H1 (cell line): ENCODE results near the gene APC2. TPM values are rescaled to one million over a fixed set of nuclear protein-coding genes. Genes with fewer than 3 reads are reported as not detected.

Experiments
- CTCF ChIA-PET: fragments of 300-600 bp; sonication (Branson Sonifier 250); formaldehyde crosslinking; loops from one replicate; lab custom pipeline; 2021; ENCODE audit not compliant: partially characterized antibody; lab: Charles Lee
- POLR2A ChIA-PET: fragments of 300-600 bp; sonication (Branson Sonifier 250); formaldehyde crosslinking; loops from one replicate; lab custom pipeline; 2021; ENCODE audit warnings: inconsistent platforms; ENCODE audit not compliant: partially characterized antibody; lab: Charles Lee
- DNase-seq, 2 experiments: peaks; one replicate each; pipeline versions ENCODE4 v3.0.0 to v3.0.0-alpha.2; 2010 to 2022; ENCODE audit warnings: low spot score in 2 of 2, low read depth in 1 of 2, mixed read lengths in 1 of 2
- FAIRE-seq: peaks from 2 replicates; lab custom pipeline; 2011; peaks lifted over from hg19 to GRCh38; lab: Jason Lieb, UNC
- H2AFZ ChIP-seq: 2 replicates; pipeline ENCODE4 v1.8.1; 2012; ENCODE audit warnings: low read length, inconsistent platforms
- H2AK5ac ChIP-seq: 2 replicates; pipeline ENCODE4 v1.6.1; 2013; ENCODE audit warnings: low read depth, low read length
- H2BK120ac ChIP-seq: replicated peaks from 2 replicates; pipeline ENCODE3; 2013; ENCODE audit warnings: low read depth, low read length, inconsistent platforms
- H2BK12ac ChIP-seq: 2 replicates; pipeline ENCODE4 v1.6.1; 2013; ENCODE audit warnings: low read depth, low read length
- H2BK15ac ChIP-seq: 2 replicates; pipeline ENCODE4 v1.6.1; 2013; ENCODE audit warnings: low read length
- H2BK20ac ChIP-seq: 2 replicates; pipeline ENCODE4 v1.6.1; 2013; ENCODE audit warnings: low read length
- H2BK5ac ChIP-seq: 2 replicates; pipeline ENCODE4 v1.6.1; 2013; ENCODE audit warnings: low read depth, low read length
- H3K14ac ChIP-seq: 2 replicates; pipeline ENCODE4 v1.6.1; 2013; ENCODE audit warnings: inconsistent platforms; ENCODE audit not compliant: insufficient read length
- H3K18ac ChIP-seq: 2 replicates; pipeline ENCODE4 v1.6.1; 2013; ENCODE audit warnings: low read length; ENCODE audit errors: extremely low read depth
- H3K23ac ChIP-seq: 2 replicates; pipeline ENCODE4 v1.6.1; 2013; ENCODE audit warnings: inconsistent platforms; ENCODE audit not compliant: insufficient read length
- H3K23me2 ChIP-seq: 2 replicates; pipeline ENCODE4 v1.6.1; 2013; ENCODE audit warnings: low read depth, low read length
- H3K27ac ChIP-seq: 2 replicates; pipeline ENCODE4 v1.6.1; 2011; ENCODE audit warnings: low read depth, low read length, inconsistent platforms
- H3K27me3 ChIP-seq, 4 experiments: replicated peaks in 1 of 4; 1 replicate in 1 of 4; 2 replicates in 3 of 4; pipeline versions ENCODE4 v1.6.1 to v1.8.1; 2011 to 2013; ENCODE audit warnings: low read length in 3 of 4, mild to moderate bottlenecking in 3 of 4, inconsistent platforms in 2 of 4, mixed read lengths in 2 of 4, moderate library complexity in 1 of 4; ENCODE audit not compliant: control insufficient read depth in 3 of 4, insufficient read depth in 3 of 4; ENCODE audit errors: extremely low read depth in 1 of 4
- H3K36me3 ChIP-seq, 4 experiments: 2 replicates each; pipeline versions ENCODE4 v1.6.1 to v1.8.1; 2011 to 2013; ENCODE audit warnings: mild to moderate bottlenecking in 4 of 4, low read length in 3 of 4, moderate library complexity in 2 of 4, control low read depth in 1 of 4, inconsistent platforms in 1 of 4; ENCODE audit not compliant: insufficient read depth in 4 of 4, control insufficient read depth in 2 of 4
- H3K4ac ChIP-seq: replicated peaks from 2 replicates; pipeline ENCODE3; 2013; ENCODE audit warnings: low read length, low read depth, mixed read lengths, inconsistent platforms; ENCODE audit not compliant: insufficient read length
- H3K4me1 ChIP-seq, 4 experiments: replicated peaks in 1 of 4; 1 replicate in 1 of 4; 2 replicates in 3 of 4; pipeline versions ENCODE4 v1.6.1 to v1.8.1; 2011 to 2013; ENCODE audit warnings: low read length in 3 of 4, inconsistent platforms in 2 of 4, mixed read lengths in 1 of 4; ENCODE audit not compliant: insufficient read depth in 4 of 4, control insufficient read depth in 3 of 4
- H3K4me2 ChIP-seq, 2 experiments: 2 replicates each; pipeline versions ENCODE4 v1.6.1 to v1.8.1; 2011 to 2013; ENCODE audit warnings: low read depth in 2 of 2, low read length in 2 of 2, control low read depth in 1 of 2, inconsistent platforms in 1 of 2, mild to moderate bottlenecking in 1 of 2; ENCODE audit not compliant: insufficient read depth in 1 of 2
- H3K4me3 ChIP-seq, 4 experiments: fragments of 200-600, 300-600 bp in 1 of 4; sonication (generic), shearing (Covaris generic), sonication (Bioruptor Twin) in 1 of 4; 2 replicates each; pipeline versions ENCODE4 v1.5.1 to v1.8.1; 2011 to 2016; ENCODE audit warnings: low read length in 4 of 4, low read depth in 3 of 4, control low read depth in 2 of 4, inconsistent platforms in 2 of 4, mild to moderate bottlenecking in 2 of 4, mixed read lengths in 1 of 4, moderate library complexity in 1 of 4; ENCODE audit not compliant: insufficient read depth in 2 of 4; ENCODE audit errors: extremely low read depth in 1 of 4
- H3K56ac ChIP-seq: replicated peaks from 2 replicates; pipeline ENCODE3; 2013; ENCODE audit warnings: low read depth, mild to moderate bottlenecking, mixed read lengths, low read length, inconsistent platforms; ENCODE audit not compliant: insufficient read length
- H3K79me1 ChIP-seq: 2 replicates; pipeline ENCODE4 v1.6.1; 2013; ENCODE audit warnings: low read depth, low read length, control low read depth
- H3K79me2 ChIP-seq, 2 experiments: 2 replicates each; pipeline versions ENCODE4 v1.6.1 to v1.8.1; 2012 to 2013; ENCODE audit warnings: low read length in 2 of 2, mild to moderate bottlenecking in 2 of 2, inconsistent platforms in 1 of 2; ENCODE audit not compliant: insufficient read depth in 2 of 2, control insufficient read depth in 1 of 2
- H3K9ac ChIP-seq, 4 experiments: replicated peaks in 1 of 4; 1 replicate in 1 of 4; 2 replicates in 3 of 4; pipeline versions ENCODE4 v1.6.1 to v1.8.1; 2011 to 2013; ENCODE audit warnings: low read depth in 3 of 4, low read length in 3 of 4, control low read depth in 2 of 4, mild to moderate bottlenecking in 2 of 4, moderate library complexity in 2 of 4, inconsistent platforms in 1 of 4; ENCODE audit errors: extremely low read depth in 1 of 4
- H3K9me3 ChIP-seq, 2 experiments: 2 replicates each; pipeline versions ENCODE4 v1.6.1 to v1.8.1; 2012 to 2013; ENCODE audit warnings: mild to moderate bottlenecking in 2 of 2, moderate library complexity in 2 of 2, control low read depth in 1 of 2, inconsistent platforms in 1 of 2, low read depth in 1 of 2, low read length in 1 of 2, mixed read lengths in 1 of 2; ENCODE audit not compliant: insufficient read depth in 2 of 2
- H4K20me1 ChIP-seq, 2 experiments: replicated peaks in 1 of 2; 2 replicates each; pipeline versions ENCODE3 to v1.8.1; 2011 to 2013; ENCODE audit warnings: inconsistent platforms in 2 of 2, low read length in 2 of 2, mild to moderate bottlenecking in 1 of 2; ENCODE audit not compliant: insufficient read depth in 2 of 2, control insufficient read depth in 1 of 2
- H4K5ac ChIP-seq: 2 replicates; pipeline ENCODE4 v1.6.1; 2013; ENCODE audit warnings: low read length, low read depth, mixed read lengths, inconsistent platforms; ENCODE audit not compliant: insufficient read length
- H4K8ac ChIP-seq: 2 replicates; pipeline ENCODE4 v1.8.0; 2013; ENCODE audit warnings: mild to moderate bottlenecking, moderate library complexity, low read length, inconsistent platforms; ENCODE audit not compliant: insufficient read depth; ENCODE audit errors: extremely low read depth
- H4K91ac ChIP-seq: replicated peaks from 2 replicates; pipeline ENCODE3; 2013; ENCODE audit warnings: low read length, mixed read lengths, inconsistent platforms; ENCODE audit not compliant: insufficient read length
- CBX5 ChIP-seq: fragments of 300-800, 300-1000 bp; sonication (generic); IDR thresholded peaks from 2 replicates; pipeline ENCODE4 v1.7.1; 2016; ENCODE audit warnings: antibody characterized with exemption, low read length, low read depth
- EGR1 ChIP-seq: IDR thresholded peaks from 2 replicates; pipeline ENCODE4 v1.6.1; 2011; ENCODE audit warnings: low read depth, low read length, borderline replicate concordance
- EP300 ChIP-seq, 2 experiments: IDR thresholded peaks; 1 replicate in 1 of 2; 2 replicates in 1 of 2; pipeline ENCODE4 v1.6.1; 2011 to 2012; ENCODE audit warnings: low read depth in 2 of 2, low read length in 2 of 2, mild to moderate bottlenecking in 2 of 2, borderline replicate concordance in 1 of 2, inconsistent platforms in 1 of 2, moderate library complexity in 1 of 2
- EZH2 ChIP-seq: fragments of 200-600 bp; sonication (generic); IDR thresholded peaks from 2 replicates; pipeline ENCODE4 v1.7.1; 2012; ENCODE audit warnings: low read depth, mild to moderate bottlenecking, moderate library complexity, low read length, inconsistent platforms; ENCODE audit not compliant: severe bottlenecking
- GABPA ChIP-seq: IDR thresholded peaks from 2 replicates; pipeline ENCODE4 v1.6.1; 2011; ENCODE audit warnings: mild to moderate bottlenecking, low read length, moderate library complexity, borderline replicate concordance; ENCODE audit not compliant: insufficient read depth
- WGBS, 2 experiments: shearing (Covaris generic) in 1 of 2; methylation state at CpG; one replicate each; pipeline versions ENCODE4 v1.1.6 to v1.1.7; 2013 to 2015; ENCODE audit warnings: low lambda C conversion rate in 2 of 2, mixed read lengths in 2 of 2, inconsistent platforms in 1 of 2, low coverage in 1 of 2, missing lambda C conversion rate in 1 of 2; ENCODE audit not compliant: insufficient replicate concordance in 2 of 2, insufficient coverage in 1 of 2, insufficient read length in 1 of 2; ENCODE audit errors: extremely low coverage in 1 of 2, missing lambda C conversion rate in 1 of 2; 5-methylcytosine and 5-hydroxymethylcytosine counted together
- polyA plus RNA-seq, 7 experiments: library from polyadenylated mRNA; depleted of rRNA in 3 of 7; stranded (reverse) in 5 of 7; unstranded in 2 of 7; fragments of >200 nt in 5 of 7; fragments of 200-250 nt in 2 of 7; gene quantifications; 1 replicate in 5 of 7; 2 replicates in 1 of 7; 4 replicates in 1 of 7; pipeline versions ENCODE4 v1.2.1 to v1.2.3, GENCODE V29; 2011 to 2013; ENCODE audit warnings: missing spikeins in 2 of 7, mixed read lengths in 2 of 7
- total RNA-seq: library from RNA; stranded (reverse); fragmentation: NEBNext Ultra II Directional; extraction: Animal tissue kit (Norgen Biotek cat#: 25700); gene quantifications from 2 replicates; pipeline ENCODE4 v1.2.1, GENCODE V29; 2021

Gene APC2
- total and polyA plus RNA-seq, 2 of the 8 experiments (the other 6 are each of a cell fraction or from before 2014, with no cell fraction given) = 1.3 to 4.1 TPM

- no peak overlapping the region for H3K14ac ChIP-seq
- no peak for DNase-seq
- 82% methylated on average over 7 of the region's 8 CpGs; no CpG with 5 or more reads in 1 of the 2 experiments for whole genome bisulfite sequencing, 2 experiments
- TF ChIP-seq GABPA (no peak), EP300 (IDR thresholded peaks at IDR 0.05; ENCODE audit: borderline replicate concordance in 1 of 2, low read depth in 2 of 2, low read length in 2 of 2) (no peak), EGR1 (no peak), EZH2 (no peak), CBX5 (no peak)
Observed at GRCh38 chr19:1505012-1505411, 55.1 kb downstream of the APC2 start.

More at GRCh38 chr19:1505012-1505411, 55.1 kb downstream of the APC2 start:
- ChIA-PET CTCF (interaction anchor here (0.6 to 3.9 kb wide), 3 partner anchors 11 to 263 kb away, joined by 3 to 14 read pairs (median 4); no protein-coding TSS in a partner anchor), POLR2A (no interaction called here)
- Histone ChIP-seq H4K5ac (no peak overlapping the region), H3K79me2 (no peaks in the 10 kb centered on the region), H2BK20ac (no peak overlapping the region), H2BK5ac (no peak overlapping the region), H2BK15ac (no peak overlapping the region), H3K9me3 (peaks cover 3 to 7% of the 10 kb centered on the region in 2 experiments; a peak in 2 of 4 replicates), H3K4me1 (peaks cover 0 to 11% (median 7%) of the 10 kb centered on the region in 4 experiments; a peak in 5 of 7 replicates), H3K36me3 (no peaks in the 10 kb centered on the region), H2BK12ac (no peak overlapping the region), H2AK5ac (no peak overlapping the region), H3K4me2 (no peak overlapping the region), H3K18ac (no peak overlapping the region), H2BK120ac (no peak overlapping the region), H3K79me1 (no peaks in the 10 kb centered on the region), H3K27ac (no peak overlapping the region), H4K20me1 (no peaks in the 10 kb centered on the region), H3K23ac (no peak overlapping the region), H3K56ac (no peak overlapping the region), H3K4ac (no peak overlapping the region), H4K8ac (no peak overlapping the region), H4K91ac (no peak overlapping the region), H3K9ac (no peak overlapping the region), H2AFZ (no peak overlapping the region), H3K23me2 (peaks cover 10% of the 10 kb centered on the region; the same call in 1 of the 2 replicates), H3K27me3 (peaks cover 0 to 19% (median 16%) of the 10 kb centered on the region in 4 experiments; a peak in 5 of 7 replicates), H3K4me3 (no peak overlapping the region)
- FAIRE-seq = no peak
